ENCODE measurements around the gene SLC39A13.

DNA sequence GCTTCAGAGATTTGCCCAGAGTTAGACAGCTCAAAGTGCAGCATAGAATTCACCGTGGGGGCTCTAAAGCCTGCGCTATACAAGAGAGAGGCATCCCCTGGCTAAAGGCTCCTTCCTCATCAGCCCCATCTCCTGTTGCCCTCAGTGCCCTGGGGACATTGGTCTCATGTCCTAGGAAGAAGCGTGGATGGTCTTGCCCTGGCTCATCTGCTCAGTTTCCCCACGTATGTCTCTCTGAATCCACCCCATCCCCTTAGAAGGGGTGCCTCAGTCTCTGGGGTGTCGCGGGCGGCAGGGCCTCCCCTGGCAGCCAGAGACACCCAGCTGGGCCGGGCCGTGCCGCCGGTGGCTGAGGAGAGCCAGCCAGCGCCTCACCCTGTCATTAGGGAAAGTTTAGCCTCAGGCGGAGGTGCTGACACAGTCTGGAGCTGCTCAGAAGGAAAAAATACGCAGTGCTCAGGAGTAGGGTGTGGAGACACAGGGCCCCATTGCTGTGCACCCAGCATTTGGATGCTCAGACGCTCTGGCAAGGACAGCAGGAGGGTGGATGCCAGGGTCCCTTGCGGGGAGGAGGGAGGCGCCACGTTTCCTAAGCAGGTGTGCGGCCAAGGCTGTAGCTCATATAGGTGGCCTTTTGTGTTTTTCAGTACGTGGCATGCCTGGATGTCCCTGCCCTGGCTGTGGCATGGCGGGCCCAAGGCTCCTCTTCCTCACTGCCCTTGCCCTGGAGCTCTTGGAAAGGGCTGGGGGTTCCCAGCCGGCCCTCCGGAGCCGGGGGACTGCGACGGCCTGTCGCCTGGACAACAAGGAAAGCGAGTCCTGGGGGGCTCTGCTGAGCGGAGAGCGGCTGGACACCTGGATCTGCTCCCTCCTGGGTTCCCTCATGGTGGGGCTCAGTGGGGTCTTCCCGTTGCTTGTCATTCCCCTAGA is 1.3 kb downstream of the SLC39A13 start:
- TF ChIP-seq, protein P1, sequence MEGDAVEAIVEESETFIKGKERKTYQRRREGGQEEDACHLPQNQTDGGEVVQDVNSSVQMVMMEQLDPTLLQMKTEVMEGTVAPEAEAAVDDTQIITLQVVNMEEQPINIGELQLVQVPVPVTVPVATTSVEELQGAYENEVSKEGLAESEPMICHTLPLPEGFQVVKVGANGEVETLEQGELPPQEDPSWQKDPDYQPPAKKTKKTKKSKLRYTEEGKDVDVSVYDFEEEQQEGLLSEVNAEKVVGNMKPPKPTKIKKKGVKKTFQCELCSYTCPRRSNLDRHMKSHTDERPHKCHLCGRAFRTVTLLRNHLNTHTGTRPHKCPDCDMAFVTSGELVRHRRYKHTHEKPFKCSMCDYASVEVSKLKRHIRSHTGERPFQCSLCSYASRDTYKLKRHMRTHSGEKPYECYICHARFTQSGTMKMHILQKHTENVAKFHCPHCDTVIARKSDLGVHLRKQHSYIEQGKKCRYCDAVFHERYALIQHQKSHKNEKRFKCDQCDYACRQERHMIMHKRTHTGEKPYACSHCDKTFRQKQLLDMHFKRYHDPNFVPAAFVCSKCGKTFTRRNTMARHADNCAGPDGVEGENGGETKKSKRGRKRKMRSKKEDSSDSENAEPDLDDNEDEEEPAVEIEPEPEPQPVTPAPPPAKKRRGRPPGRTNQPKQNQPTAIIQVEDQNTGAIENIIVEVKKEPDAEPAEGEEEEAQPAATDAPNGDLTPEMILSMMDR (IDR thresholded peaks at IDR 0.05): no peak
- no peak for TF ChIP-seq POLR2A (IDR thresholded peaks at IDR 0.05)
